ENCODE data around the gene PERCC1.

GRCh38 chr16:1450841-1451240 lies 20.0 kb downstream of the PERCC1 start:
- no peak for TF ChIP-seq CTCF (conservative IDR thresholded peaks at IDR 0.05 in 1 of 2, IDR thresholded peaks at IDR 0.05 in 1 of 2; ENCODE audit: low read depth in 1 of 2, low read length in 2 of 2)
- TF ChIP-seq EZH2 (IDR thresholded peaks at IDR 0.05; ENCODE audit: low read length, missing control alignments): no peak
